Endothelial cell of umbilical vein (primary cell): ENCODE results near the gene APBA2. TPM values are rescaled to one million over a fixed set of nuclear protein-coding genes. Genes with fewer than 3 reads are reported as not detected.

Source experiments
- BruUV-seq: library from RNA; stranded (reverse); fragments of 400-500 nt; replicated peaks from 2 replicates; lab custom pipeline; 2021; lab: Mats Ljungman, UMichigan
- CTCF ChIA-PET: fragments of 300-600, 350-600 bp; sonication (Branson Sonifier 250); formaldehyde crosslinking; loops from one replicate; lab custom pipeline; 2021; ENCODE audit warnings: antibody characterized with exemption, inconsistent platforms; lab: Charles Lee
- POLR2A ChIA-PET: fragments of 300-600, 350-600 bp; sonication (Branson Sonifier 250); formaldehyde crosslinking; loops from one replicate; lab custom pipeline; 2021; ENCODE audit warnings: antibody characterized with exemption, inconsistent platforms; lab: Charles Lee
- DNase-seq: peaks from one replicate; pipeline ENCODE4 v3.0.0-alpha.2; 2011; ENCODE audit warnings: low read depth, low spot score
- FAIRE-seq: peaks from 2 replicates; lab custom pipeline; 2011; peaks lifted over from hg19 to GRCh38; lab: Jason Lieb, UNC
- H2AFZ ChIP-seq: 2 replicates; pipeline ENCODE4 v1.6.0; 2012; ENCODE audit warnings: low read depth, low read length, control low read depth, inconsistent platforms
- H3K27ac ChIP-seq: 2 replicates; pipeline ENCODE4 v1.5.1; 2011; ENCODE audit warnings: low read depth, mild to moderate bottlenecking, control low read depth, low read length, moderate library complexity; ENCODE audit not compliant: insufficient read depth
- H3K27me3 ChIP-seq, 2 experiments: 2 replicates each; pipeline versions ENCODE4 v1.6.0 to v1.6.1; 2011; ENCODE audit warnings: low read length in 2 of 2, mixed read lengths in 1 of 2; ENCODE audit not compliant: control insufficient read depth in 2 of 2, insufficient read depth in 2 of 2
- H3K36me3 ChIP-seq, 2 experiments: 2 replicates in 1 of 2; 3 replicates in 1 of 2; pipeline ENCODE4 v1.5.1; 2011; ENCODE audit warnings: low read length in 2 of 2, mild to moderate bottlenecking in 1 of 2, moderate library complexity in 1 of 2; ENCODE audit not compliant: control insufficient read depth in 2 of 2, insufficient read depth in 2 of 2; ENCODE audit errors: extremely low read depth in 1 of 2
- H3K4me1 ChIP-seq: 3 replicates; pipeline ENCODE4 v1.5.1; 2011; ENCODE audit warnings: mild to moderate bottlenecking, low read length; ENCODE audit not compliant: control insufficient read depth, insufficient read depth; ENCODE audit errors: extremely low read depth
- H3K4me2 ChIP-seq: 2 replicates; pipeline ENCODE4 v1.6.1; 2011; ENCODE audit warnings: low read length, control low read depth, mixed read lengths; ENCODE audit not compliant: insufficient read depth
- H3K4me3 ChIP-seq, 3 experiments: fragments of 200-600 bp in 1 of 3; sonication (generic), shearing (Covaris generic) in 1 of 3; replicated peaks in 1 of 3; 2 replicates each; pipeline ENCODE4 v1.5.1; 2011 to 2016; ENCODE audit warnings: control low read depth in 3 of 3, low read length in 3 of 3, mild to moderate bottlenecking in 2 of 3, inconsistent platforms in 1 of 3, low read depth in 1 of 3, moderate library complexity in 1 of 3; ENCODE audit not compliant: insufficient read depth in 1 of 3
- H3K79me2 ChIP-seq: 2 replicates; pipeline ENCODE4 v1.6.0; 2012; ENCODE audit warnings: low read length, inconsistent platforms; ENCODE audit not compliant: control insufficient read depth, insufficient read depth
- H3K9ac ChIP-seq: replicated peaks from 2 replicates; pipeline ENCODE3; 2011; ENCODE audit warnings: low read length, control low read depth; ENCODE audit not compliant: insufficient read depth; ENCODE audit errors: extremely low read depth
- H3K9me1 ChIP-seq: replicated peaks from 3 replicates; pipeline ENCODE4 v1.6.0; 2011; ENCODE audit warnings: mild to moderate bottlenecking, low read length; ENCODE audit not compliant: control insufficient read depth, insufficient read depth; ENCODE audit errors: extremely low read depth
- H3K9me3 ChIP-seq: replicated peaks from 2 replicates; pipeline ENCODE4 v1.5.1; 2012; ENCODE audit warnings: low read length, inconsistent platforms; ENCODE audit not compliant: control insufficient read depth, insufficient read depth
- H4K20me1 ChIP-seq: replicated peaks from 2 replicates; pipeline ENCODE3; 2011; ENCODE audit warnings: mild to moderate bottlenecking, low read length; ENCODE audit not compliant: control insufficient read depth, insufficient read depth; ENCODE audit errors: extremely low read depth
- EZH2 ChIP-seq: IDR thresholded peaks from 2 replicates; pipeline ENCODE4 v1.6.1; 2012; ENCODE audit warnings: borderline replicate concordance, low read depth, mild to moderate bottlenecking, moderate library complexity, low read length, inconsistent platforms; ENCODE audit not compliant: severe bottlenecking
- FOS ChIP-seq: IDR thresholded peaks from 2 replicates; pipeline ENCODE4 v1.6.1; 2011; ENCODE audit warnings: mild to moderate bottlenecking, low read length, moderate library complexity, borderline replicate concordance; ENCODE audit not compliant: insufficient read depth
- GATA2 ChIP-seq: IDR thresholded peaks from 2 replicates; pipeline ENCODE4 v1.7.0; 2011; ENCODE audit warnings: low read depth, mild to moderate bottlenecking, moderate library complexity, mixed read lengths, low read length; ENCODE audit not compliant: insufficient read length, insufficient read depth
- JUN ChIP-seq: IDR thresholded peaks from 2 replicates; pipeline ENCODE4 v1.6.1; 2011; ENCODE audit warnings: borderline replicate concordance, low read depth; ENCODE audit not compliant: insufficient read length, insufficient read depth
- MYC ChIP-seq: IDR thresholded peaks from one replicate; pipeline ENCODE4 v1.6.1; 2011; ENCODE audit warnings: mild to moderate bottlenecking, low read depth, low read length
- POLR2A ChIP-seq: IDR thresholded peaks from 2 replicates; pipeline ENCODE4 v1.6.1; 2012; ENCODE audit warnings: low read depth, mild to moderate bottlenecking, control low read depth, low read length
- POLR2AphosphoS5 ChIP-seq: IDR thresholded peaks from 2 replicates; pipeline ENCODE4 v1.6.1; 2012; ENCODE audit warnings: low read depth, mild to moderate bottlenecking, control low read depth, low read length, moderate library complexity; ENCODE audit not compliant: insufficient read depth
- dilution Hi-C: fragments of 300-500 bp; cut with MboI; formaldehyde crosslinking; loops from one replicate; pipeline ENCODE4 v1.15.0; 2019; ENCODE audit warnings: low sequenced_read_pairs; ENCODE audit not compliant: extremely low pct_ligation_motif_present
- intact Hi-C: fragments of 100-400 bp; cut with micrococcal nuclease; formaldehyde crosslinking; loops from one replicate; pipeline ENCODE4 v1.10.0; 2022
- polyA plus RNA-seq, 4 experiments: library from polyadenylated mRNA; depleted of rRNA in 3 of 4; stranded (reverse) in 3 of 4; unstranded in 1 of 4; fragments of >200 nt; gene quantifications; 2 replicates each; pipeline versions ENCODE4 v1.2.1 to v1.2.3, GENCODE V29; 2011 to 2012; ENCODE audit warnings: missing spikeins in 1 of 4
- total RNA-seq: library from RNA; stranded (reverse); gene quantifications from 2 replicates; pipeline ENCODE4 v1.2.3, GENCODE V29; 2021
- TF ChIP-seq, protein P1 (sequence below), 2 donors: IDR thresholded peaks; 1 replicate in 1 of 2; 2 replicates in 1 of 2; pipeline ENCODE4 v1.5.1; 2011; ENCODE audit warnings: low read length in 2 of 2, mild to moderate bottlenecking in 2 of 2, moderate library complexity in 2 of 2, control low read depth in 1 of 2, inconsistent platforms in 1 of 2, low read depth in 1 of 2; ENCODE audit not compliant: insufficient read depth in 1 of 2; ENCODE audit errors: extremely low read depth in 1 of 2
- TF ChIP-seq, protein P2 (sequence below): IDR thresholded peaks from 2 replicates; pipeline ENCODE4 v1.6.1; 2011; ENCODE audit not compliant: insufficient read depth, insufficient read length

The APBA2 gene
- total and polyA plus RNA-seq, 2 donors (not counting 3 experiments of a cell fraction or from before 2014, with no cell fraction given): 5.7 to 11.1 TPM

DNA sequence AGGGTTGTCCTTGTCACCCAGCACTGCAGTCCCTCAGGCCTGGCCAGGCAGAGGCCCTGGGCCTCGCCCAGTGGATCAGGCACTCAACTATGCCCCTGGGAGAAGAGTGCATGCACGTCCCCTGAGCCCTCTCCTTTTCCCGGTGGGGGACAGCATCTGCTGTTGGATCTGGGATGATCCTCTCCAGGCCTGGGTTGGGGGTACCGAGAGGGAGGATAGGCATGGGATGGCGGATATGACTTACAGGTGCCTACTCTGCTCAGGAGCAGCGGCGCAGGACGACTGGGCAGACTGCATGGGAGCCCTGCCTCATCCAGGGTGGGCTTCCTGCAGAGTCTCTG is 9.0 kb upstream of the APBA2 start:
- no peak overlapping the region for H3K4me2 ChIP-seq
- H3K4me1 ChIP-seq: no peaks in the 10 kb centered on the region
- intact Hi-C loops: no loop called here
- no peak for DNase-seq
- FAIRE-seq: no peak
- no peaks in the 10 kb centered on the region for H4K20me1 ChIP-seq
- no peaks in the 10 kb centered on the region for H3K9me1 ChIP-seq
- H3K27me3 ChIP-seq: no peaks in the 10 kb centered on the region
- H3K79me2 ChIP-seq: no peaks in the 10 kb centered on the region
- no peak overlapping the region for H3K9ac ChIP-seq
- TF ChIP-seq, protein P1, sequence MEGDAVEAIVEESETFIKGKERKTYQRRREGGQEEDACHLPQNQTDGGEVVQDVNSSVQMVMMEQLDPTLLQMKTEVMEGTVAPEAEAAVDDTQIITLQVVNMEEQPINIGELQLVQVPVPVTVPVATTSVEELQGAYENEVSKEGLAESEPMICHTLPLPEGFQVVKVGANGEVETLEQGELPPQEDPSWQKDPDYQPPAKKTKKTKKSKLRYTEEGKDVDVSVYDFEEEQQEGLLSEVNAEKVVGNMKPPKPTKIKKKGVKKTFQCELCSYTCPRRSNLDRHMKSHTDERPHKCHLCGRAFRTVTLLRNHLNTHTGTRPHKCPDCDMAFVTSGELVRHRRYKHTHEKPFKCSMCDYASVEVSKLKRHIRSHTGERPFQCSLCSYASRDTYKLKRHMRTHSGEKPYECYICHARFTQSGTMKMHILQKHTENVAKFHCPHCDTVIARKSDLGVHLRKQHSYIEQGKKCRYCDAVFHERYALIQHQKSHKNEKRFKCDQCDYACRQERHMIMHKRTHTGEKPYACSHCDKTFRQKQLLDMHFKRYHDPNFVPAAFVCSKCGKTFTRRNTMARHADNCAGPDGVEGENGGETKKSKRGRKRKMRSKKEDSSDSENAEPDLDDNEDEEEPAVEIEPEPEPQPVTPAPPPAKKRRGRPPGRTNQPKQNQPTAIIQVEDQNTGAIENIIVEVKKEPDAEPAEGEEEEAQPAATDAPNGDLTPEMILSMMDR (IDR thresholded peaks at IDR 0.05; ENCODE audit: extremely low read depth in 1 of 2, insufficient read depth in 1 of 2, low read depth in 1 of 2, low read length in 2 of 2): no peak
- TF ChIP-seq POLR2AphosphoS5: no peak
- no peak for TF ChIP-seq POLR2A
- TF ChIP-seq EZH2: no peak
- TF ChIP-seq, protein P2, sequence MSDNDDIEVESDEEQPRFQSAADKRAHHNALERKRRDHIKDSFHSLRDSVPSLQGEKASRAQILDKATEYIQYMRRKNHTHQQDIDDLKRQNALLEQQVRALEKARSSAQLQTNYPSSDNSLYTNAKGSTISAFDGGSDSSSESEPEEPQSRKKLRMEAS: no peak
- no peak for TF ChIP-seq FOS
- TF ChIP-seq JUN: no peak
- TF ChIP-seq GATA2: no peak
- TF ChIP-seq MYC: no peak
- no peak overlapping the region for H3K27ac ChIP-seq
- H3K36me3 ChIP-seq: no peaks in the 10 kb centered on the region
- ChIA-PET CTCF (no interaction called here), POLR2A (no interaction called here)
- H3K4me3 ChIP-seq: no peak overlapping the region
- no peak overlapping the region for H2AFZ ChIP-seq
- dilution Hi-C loops: no loop called here
- no TSS peak for BruUV-seq
- no peaks in the 10 kb centered on the region for H3K9me3 ChIP-seq
